Fibroblast of skin of abdomen (primary cell): ENCODE data around the gene PTBP2. TPM values are rescaled to one million over a fixed set of nuclear protein-coding genes. Genes with fewer than 3 reads are reported as not detected.

Source experiments
- DNase-seq: peaks from one replicate; pipeline ENCODE4 v3.0.0-alpha.2; 2013
- polyA plus RNA-seq, 2 experiments: library from polyadenylated mRNA; unstranded; fragments of 120-200 nt; gene quantifications; one replicate each; pipeline ENCODE4 v1.2.1, GENCODE V29; 2013; ENCODE audit not compliant: insufficient read length in 2 of 2

Gene PTBP2, protein sequence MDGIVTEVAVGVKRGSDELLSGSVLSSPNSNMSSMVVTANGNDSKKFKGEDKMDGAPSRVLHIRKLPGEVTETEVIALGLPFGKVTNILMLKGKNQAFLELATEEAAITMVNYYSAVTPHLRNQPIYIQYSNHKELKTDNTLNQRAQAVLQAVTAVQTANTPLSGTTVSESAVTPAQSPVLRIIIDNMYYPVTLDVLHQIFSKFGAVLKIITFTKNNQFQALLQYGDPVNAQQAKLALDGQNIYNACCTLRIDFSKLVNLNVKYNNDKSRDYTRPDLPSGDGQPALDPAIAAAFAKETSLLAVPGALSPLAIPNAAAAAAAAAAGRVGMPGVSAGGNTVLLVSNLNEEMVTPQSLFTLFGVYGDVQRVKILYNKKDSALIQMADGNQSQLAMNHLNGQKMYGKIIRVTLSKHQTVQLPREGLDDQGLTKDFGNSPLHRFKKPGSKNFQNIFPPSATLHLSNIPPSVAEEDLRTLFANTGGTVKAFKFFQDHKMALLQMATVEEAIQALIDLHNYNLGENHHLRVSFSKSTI
- polyA plus RNA-seq (2013, experiment 1 of 2; ENCODE audit: insufficient read length) = 14.0 TPM
- polyA plus RNA-seq (2013, experiment 2 of 2; ENCODE audit: insufficient read length) = 13.8 TPM

GRCh38 chr1:96721416-96722160 is at the start of gene PTBP2:
Gene PTBP2, plus strand, starts transcription at chr1:96721784. Its CDS starts 81 bp downstream, at chr1:96721865.
- peak; percentile 85 for DNase-seq

DNA sequence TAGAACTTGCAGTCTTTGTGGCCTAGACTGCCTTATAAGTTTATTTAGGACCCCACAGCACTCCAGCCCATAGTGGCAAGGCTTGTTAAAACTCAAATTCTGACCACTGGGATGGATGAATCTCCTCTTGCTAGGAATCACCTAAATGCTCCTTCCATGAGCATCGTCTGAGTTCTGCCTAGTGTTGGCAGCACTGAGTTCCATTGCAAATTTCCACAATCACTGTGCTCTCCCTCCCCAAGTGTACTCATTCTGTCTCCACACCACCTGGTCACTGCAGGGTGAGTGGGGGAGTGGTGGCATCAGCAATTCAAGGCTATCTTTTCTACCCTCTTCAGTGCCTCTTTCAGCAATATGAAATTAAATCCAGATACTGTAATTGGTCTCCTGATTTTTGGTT is 46.7 kb upstream of the PTBP2 start:
- DNase-seq = no peak

GRCh38 chr1:96682056-96682455 is 39.5 kb upstream of the PTBP2 start:
- no peak for DNase-seq

- no peak for DNase-seq
These were observed 37.7 kb upstream of the PTBP2 start for GRCh38 chr1:96683931-96684330.

- DNase-seq = no peak
These were observed 36.8 kb upstream of the PTBP2 start for GRCh38 chr1:96684744-96685143.

- no peak for DNase-seq
These were observed 32.8 kb upstream of the PTBP2 start for GRCh38 chr1:96688767-96689166.

DNA sequence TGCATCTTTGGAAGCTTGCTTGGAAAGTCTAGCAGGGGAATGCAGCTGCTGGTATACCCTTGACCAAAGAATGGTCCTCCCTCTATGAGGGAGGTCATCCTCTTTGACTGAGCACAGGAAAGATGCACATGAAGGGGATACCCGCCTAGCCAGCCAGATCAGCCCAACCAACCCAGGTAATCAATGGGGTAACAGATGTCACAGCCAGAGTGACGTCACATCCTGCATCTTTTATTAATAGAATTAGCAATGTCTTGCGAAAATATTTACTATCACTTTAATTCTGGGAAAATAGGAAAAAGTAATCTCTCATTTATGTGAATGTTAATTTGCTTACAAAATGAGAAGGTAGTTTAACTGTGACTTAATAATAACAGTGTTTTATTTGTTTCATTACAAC is 25.6 kb upstream of the PTBP2 start:
- no peak for DNase-seq

GRCh38 chr1:96698342-96698983 is 23.1 kb upstream of the PTBP2 start:
- peak; percentile 4 for DNase-seq

DNA sequence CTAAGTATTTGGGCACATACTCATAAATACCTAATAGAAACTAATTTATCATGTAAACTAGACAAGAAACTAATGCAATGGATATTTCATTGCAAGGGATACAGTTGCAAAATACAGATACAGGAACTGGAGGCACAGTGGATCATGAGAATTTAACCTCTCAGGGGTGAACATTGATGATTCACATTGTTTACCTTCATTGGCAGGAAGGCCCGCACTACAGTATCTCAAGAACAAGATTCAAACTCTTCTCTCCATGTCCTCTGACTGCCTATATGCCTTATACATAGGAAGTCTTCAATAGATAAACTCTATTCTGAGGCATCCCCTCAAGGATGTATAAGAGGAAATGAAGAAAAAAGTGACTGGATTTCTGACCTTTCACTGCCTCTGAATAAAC is 18.4 kb upstream of the PTBP2 start:
- DNase-seq = no peak

DNA sequence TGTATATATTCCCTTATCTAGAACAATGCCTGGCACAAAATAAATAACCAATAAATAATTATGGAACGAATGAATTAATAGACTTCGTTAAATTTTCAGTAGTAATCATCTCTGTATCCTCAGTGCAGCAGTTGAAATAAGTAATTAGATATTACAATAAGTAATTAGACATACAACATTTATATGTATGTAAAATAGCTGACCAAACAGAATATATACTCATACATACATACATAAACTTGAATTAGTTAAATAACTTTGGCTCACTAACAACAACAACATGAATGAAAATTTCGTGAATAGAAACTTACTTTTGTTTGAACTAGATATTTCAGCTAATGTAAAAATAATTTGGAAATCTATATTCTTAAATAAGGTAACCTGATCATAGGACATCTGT is 14.6 kb upstream of the PTBP2 start:
- DNase-seq = no peak

GRCh38 chr1:96708482-96708881 is 13.1 kb upstream of the PTBP2 start:
- DNase-seq = no peak

DNA sequence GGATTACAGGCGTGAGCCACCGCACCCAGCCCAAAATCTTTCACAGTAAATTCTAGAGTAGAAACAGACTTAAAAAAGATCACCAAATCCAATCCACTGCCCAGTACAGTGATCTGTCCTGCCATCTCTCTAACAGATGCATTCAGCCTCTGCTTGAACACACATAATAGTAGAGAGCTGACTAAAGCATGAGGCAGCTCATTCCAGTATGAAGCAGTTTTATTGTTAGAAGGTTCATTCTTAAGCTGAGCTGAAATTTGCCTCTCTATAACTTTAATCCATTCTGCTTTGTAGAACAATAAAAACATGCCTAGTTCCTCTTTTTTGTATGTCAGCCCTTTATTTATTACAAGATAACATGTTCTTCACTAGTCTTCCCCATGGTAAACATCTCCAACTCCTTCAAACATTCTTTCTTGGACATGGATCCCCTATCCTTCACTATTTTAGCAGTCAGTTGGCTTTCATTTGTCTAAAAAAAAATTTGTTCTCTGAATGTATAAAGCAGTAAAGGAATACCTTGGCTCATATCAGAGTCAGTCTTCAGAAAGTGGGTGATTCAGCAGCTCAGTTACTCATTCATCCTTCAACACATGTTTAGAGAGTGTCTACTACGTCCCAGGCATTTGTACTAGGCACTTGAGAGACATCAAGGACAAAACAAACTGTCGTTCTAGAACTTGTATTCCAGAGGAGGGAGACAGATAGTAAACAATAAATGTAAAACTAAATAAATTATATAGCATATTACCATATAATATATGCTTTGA is 10.7 kb upstream of the PTBP2 start:
- peak; percentile 43 for DNase-seq

DNA sequence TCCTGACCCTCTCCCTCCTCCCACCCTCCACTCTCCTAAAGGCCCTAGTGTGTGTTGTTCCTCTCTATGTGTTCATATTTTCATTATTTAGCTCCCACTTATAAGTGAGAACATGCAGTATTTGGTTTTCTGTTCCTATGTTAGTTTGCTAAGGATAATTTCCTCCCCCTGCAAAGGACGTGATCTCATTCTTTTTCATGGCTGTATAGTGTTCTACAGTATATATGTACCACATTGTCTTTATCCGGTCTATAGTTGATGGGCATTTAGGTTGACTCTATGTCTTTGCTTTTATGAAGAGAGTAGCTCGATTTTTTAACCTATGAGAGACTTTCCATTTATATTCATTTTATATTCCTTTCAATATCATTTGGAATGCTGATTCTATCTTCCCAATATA is 7.9 kb upstream of the PTBP2 start:
- no peak for DNase-seq

DNA sequence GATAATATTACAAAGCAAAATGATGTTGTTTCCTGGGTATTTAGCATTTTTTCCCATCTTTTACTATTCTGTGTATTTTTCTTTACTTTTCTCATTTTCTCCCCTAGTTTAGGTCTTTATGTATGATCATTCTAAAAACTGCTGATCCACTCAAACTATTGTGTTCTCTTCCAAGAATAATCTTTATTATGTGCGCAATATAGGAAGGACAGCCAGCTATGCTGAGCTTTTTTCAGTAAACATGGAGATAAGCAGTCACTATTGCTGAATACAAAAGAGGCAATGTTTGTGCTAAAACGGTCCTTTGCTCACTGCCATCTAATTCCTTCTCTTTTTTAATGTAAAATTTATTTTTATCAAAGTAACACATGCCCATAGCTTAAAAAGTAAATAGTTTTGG is 6.7 kb upstream of the PTBP2 start:
- no peak for DNase-seq

DNA sequence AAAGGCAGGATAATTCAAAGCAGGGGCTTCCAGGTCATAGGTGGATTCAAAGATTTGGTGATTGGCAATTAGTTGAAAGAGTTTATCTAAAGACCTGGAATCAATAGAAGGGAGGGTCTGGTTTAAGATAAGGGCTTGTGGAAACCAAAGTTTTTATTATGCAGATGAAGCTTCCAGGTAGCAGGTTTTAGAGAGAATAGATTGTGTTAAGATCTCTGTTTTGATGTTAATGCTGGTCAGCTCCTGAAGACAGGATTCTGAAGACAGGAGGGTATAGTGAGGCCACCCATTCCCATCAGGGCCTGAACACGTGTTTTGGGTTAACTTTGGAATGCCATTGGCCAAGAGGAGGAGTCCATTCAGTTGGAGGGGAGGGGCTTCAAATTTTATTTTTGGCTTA is 6.1 kb upstream of the PTBP2 start:
- no peak for DNase-seq

DNA sequence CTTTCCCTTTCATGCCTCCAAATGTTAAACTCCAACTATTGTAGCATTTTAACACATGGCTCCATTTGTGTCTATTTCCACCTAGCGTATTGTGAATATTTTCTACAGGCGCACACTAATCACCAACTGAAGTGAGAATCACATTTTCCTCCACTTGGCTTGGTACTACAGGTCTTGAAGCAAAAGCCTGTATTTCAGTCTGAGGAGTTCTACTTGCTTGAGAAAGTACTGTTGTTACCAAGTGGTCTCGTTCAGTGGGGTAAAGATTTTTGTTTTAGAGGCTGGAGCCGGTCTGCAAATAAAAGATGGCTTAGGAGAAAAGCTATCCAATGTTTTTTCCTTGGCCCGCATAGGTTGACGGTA is 550 bp upstream of the PTBP2 start:
- no peak for DNase-seq

- DNase-seq = peak; percentile 75
These were observed 758 bp downstream of the PTBP2 start for GRCh38 chr1:96722161-96722922.

GRCh38 chr1:96722958-96723357 is 1.4 kb downstream of the PTBP2 start:
- no peak for DNase-seq

DNA sequence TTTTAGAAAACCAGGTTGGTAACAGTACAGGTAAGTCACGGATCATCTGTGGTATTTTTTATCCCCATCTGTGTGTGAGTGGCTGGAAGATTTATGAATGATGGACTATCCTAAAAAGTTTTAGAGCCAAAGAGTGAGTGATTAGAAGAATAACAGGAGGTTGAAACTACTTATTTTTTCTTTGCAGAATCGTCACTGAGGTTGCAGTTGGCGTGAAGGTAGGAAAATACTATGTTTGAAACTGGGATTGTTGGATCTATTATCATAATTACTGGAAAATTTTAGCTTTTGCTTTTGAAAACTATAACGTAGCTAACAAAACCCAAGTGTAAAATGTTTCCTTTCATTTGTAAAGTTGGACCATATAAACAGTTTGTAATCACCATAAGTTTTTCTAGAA is 1.8 kb downstream of the PTBP2 start:
- DNase-seq = no peak

- no peak for DNase-seq
These were observed 2.4 kb downstream of the PTBP2 start for GRCh38 chr1:96723936-96724335.

GRCh38 chr1:96727860-96728259 is 6.3 kb downstream of the PTBP2 start:
- no peak for DNase-seq
